ENCODE data around the gene CD320.
"Not testable (repeated sequence)": the region's sequence is repeated elsewhere in the genome, so short reads cannot be mapped to it uniquely, and the experiment has no call there.

CD320 gene

GRCh38 chr19:8342316-8342683 lies 34.1 kb upstream of the CD320 start:
- H4K20me1 ChIP-seq = no peaks in the 10 kb centered on the region
- H3K4me3 ChIP-seq = peak overlapping the region; percentile 78
- no peaks in the 10 kb centered on the region for H3K36me3 ChIP-seq
- peaks cover 55% of the 10 kb centered on the region for H3K4me1 ChIP-seq
- H3K27ac ChIP-seq = no peak overlapping the region
- H3K9ac ChIP-seq = peak overlapping the region; percentile 75; the same call in 1 of the 2 replicates
- no peaks in the 10 kb centered on the region for H3K9me3 ChIP-seq
- peak overlapping the region; percentile 97 for H3K4me2 ChIP-seq
- no peak for TF ChIP-seq Cebpa-rat (IDR thresholded peaks at IDR 0.05)
- peaks cover 6% of the 10 kb centered on the region; the same call in 1 of the 2 replicates for H3K27me3 ChIP-seq

- not testable (repeated sequence) for H3K27me3 ChIP-seq, H3K27ac ChIP-seq, H3K4me2 ChIP-seq, H3K9ac ChIP-seq, H3K9me3 ChIP-seq, H3K4me3 ChIP-seq, H3K36me3 ChIP-seq, H4K20me1 ChIP-seq
- H3K4me1 ChIP-seq = peaks cover 59% of the 10 kb centered on the region
Observed at GRCh38 chr19:8341504-8341903, 33.3 kb upstream of the CD320 start.

GRCh38 chr19:8340341-8341096 lies 32.4 kb upstream of the CD320 start:
- Histone ChIP-seq H4K20me1 (no peaks in the 10 kb centered on the region), H3K9ac (no peak overlapping the region), H3K4me2 (peak overlapping the region; percentile 38; the same call in 1 of the 2 replicates), H3K27ac (no peak overlapping the region), H3K4me1 (peaks cover 69% of the 10 kb centered on the region), H3K4me3 (no peak overlapping the region), H3K9me3 (no peaks in the 10 kb centered on the region), H3K36me3 (no peaks in the 10 kb centered on the region), H3K27me3 (peaks cover 20% of the 10 kb centered on the region)
- no peak for TF ChIP-seq Cebpa-rat (IDR thresholded peaks at IDR 0.05)

- Histone ChIP-seq H3K4me2 (no peak overlapping the region), H3K4me1 (peaks cover 73% of the 10 kb centered on the region)
Observed at GRCh38 chr19:8338835-8339234, 30.7 kb upstream of the CD320 start.

GRCh38 chr19:8337728-8338127 lies 29.6 kb upstream of the CD320 start:
- Histone ChIP-seq H3K27me3 (peaks cover 40% of the 10 kb centered on the region), H3K4me2 (peak overlapping the region; percentile 95; the same call in 1 of the 2 replicates)
- no peak for TF ChIP-seq Cebpa-rat (IDR thresholded peaks at IDR 0.05)

More at GRCh38 chr19:8338835-8339234, 30.7 kb upstream of the CD320 start:
- H3K27ac ChIP-seq = no peak overlapping the region
- no peaks in the 10 kb centered on the region for H3K9me3 ChIP-seq
- H3K9ac ChIP-seq = no peak overlapping the region
- 0 out of 2 replicates have a peak, but pooled peaks cover 9% of the 10 kb centered on the region for H4K20me1 ChIP-seq
- no peak overlapping the region for H3K4me3 ChIP-seq
- no peak for TF ChIP-seq Cebpa-rat (IDR thresholded peaks at IDR 0.05)
- H3K36me3 ChIP-seq = no peaks in the 10 kb centered on the region
- peaks cover 37% of the 10 kb centered on the region for H3K27me3 ChIP-seq

GRCh38 chr19:8336660-8337059 lies 28.5 kb upstream of the CD320 start:
- Histone ChIP-seq H3K4me2 (peak overlapping the region; percentile 95), H3K27me3 (peaks cover 36% of the 10 kb centered on the region), H3K9ac (no peak overlapping the region), H3K4me1 (peaks cover 57% of the 10 kb centered on the region), H3K27ac (no peak overlapping the region), H3K36me3 (no peaks in the 10 kb centered on the region), H3K9me3 (no peaks in the 10 kb centered on the region), H3K4me3 (no peak overlapping the region), H4K20me1 (peaks cover 16% of the 10 kb centered on the region; the same call in 1 of the 2 replicates)
- no peak for TF ChIP-seq Cebpa-rat (IDR thresholded peaks at IDR 0.05)

More at GRCh38 chr19:8337728-8338127, 29.6 kb upstream of the CD320 start:
- Histone ChIP-seq H3K4me3 (no peak overlapping the region), H3K9ac (no peak overlapping the region), H3K27ac (no peak overlapping the region), H3K36me3 (no peaks in the 10 kb centered on the region), H3K4me1 (peaks cover 68% of the 10 kb centered on the region), H3K9me3 (no peaks in the 10 kb centered on the region), H4K20me1 (peaks cover 16% of the 10 kb centered on the region; the same call in 1 of the 2 replicates)

- no peak overlapping the region for H3K27ac ChIP-seq
- no peak for TF ChIP-seq Cebpa-rat (IDR thresholded peaks at IDR 0.05)
- H3K36me3 ChIP-seq = no peaks in the 10 kb centered on the region
- H3K9me3 ChIP-seq = no peaks in the 10 kb centered on the region
- H3K4me3 ChIP-seq = peak overlapping the region; percentile 75; the same call in 1 of the 2 replicates
- peaks cover 52% of the 10 kb centered on the region for H3K4me1 ChIP-seq
- H3K27me3 ChIP-seq = peaks cover 36% of the 10 kb centered on the region
- no peak overlapping the region for H3K9ac ChIP-seq
- H4K20me1 ChIP-seq = peaks cover 16% of the 10 kb centered on the region; the same call in 1 of the 2 replicates
- peak overlapping the region; percentile 95 for H3K4me2 ChIP-seq
Observed at GRCh38 chr19:8336072-8336569, 28.0 kb upstream of the CD320 start.

GRCh38 chr19:8335343-8336071 lies 27.3 kb upstream of the CD320 start:
- no peaks in the 10 kb centered on the region for H3K36me3 ChIP-seq
- peak overlapping the region; percentile 74 for H3K9ac ChIP-seq
- peaks cover 46% of the 10 kb centered on the region for H3K4me1 ChIP-seq
- H3K27me3 ChIP-seq = peaks cover 36% of the 10 kb centered on the region
- H3K4me2 ChIP-seq = peak overlapping the region; percentile 95
- H4K20me1 ChIP-seq = peaks cover 16% of the 10 kb centered on the region; the same call in 1 of the 2 replicates
- no peak for TF ChIP-seq Cebpa-rat (IDR thresholded peaks at IDR 0.05)
- H3K9me3 ChIP-seq = no peaks in the 10 kb centered on the region
- H3K4me3 ChIP-seq = peak overlapping the region; percentile 75
- peak overlapping the region; percentile 72 for H3K27ac ChIP-seq

- H3K36me3 ChIP-seq = no peaks in the 10 kb centered on the region
- H3K4me2 ChIP-seq = peak overlapping the region; percentile 95
- H3K4me3 ChIP-seq = peak overlapping the region; percentile 75
Observed at GRCh38 chr19:8334458-8335342, 26.5 kb upstream of the CD320 start.

More at GRCh38 chr19:8334458-8335342, 26.5 kb upstream of the CD320 start:
- Histone ChIP-seq H3K9me3 (no peaks in the 10 kb centered on the region), H4K20me1 (peaks cover 16% of the 10 kb centered on the region; the same call in 1 of the 2 replicates), H3K4me1 (peaks cover 43% of the 10 kb centered on the region), H3K27ac (peak overlapping the region; percentile 72), H3K27me3 (peaks cover 36% of the 10 kb centered on the region), H3K9ac (peak overlapping the region; percentile 74)
- TF ChIP-seq Cebpa-rat (IDR thresholded peaks at IDR 0.05) = no peak
